Fibroblast of lung (primary cell): Measurements from ENCODE around the gene TEDC2.

ENCODE experiments used
- CTCF ChIP-seq, 2 donors: IDR thresholded peaks in 1 of 2; conservative IDR thresholded peaks in 1 of 2; 1 replicate in 1 of 2; 2 replicates in 1 of 2; pipeline ENCODE4 v1.5.1; 2011 to 2012; ENCODE audit warnings: low read length in 2 of 2, control low read depth in 1 of 2, inconsistent platforms in 1 of 2, low read depth in 1 of 2, mild to moderate bottlenecking in 1 of 2
- EZH2 ChIP-seq: IDR thresholded peaks from 2 replicates; pipeline ENCODE4 v1.5.1; 2012; ENCODE audit warnings: low read length, control low read depth, mild to moderate bottlenecking; ENCODE audit errors: missing control alignments

DNA sequence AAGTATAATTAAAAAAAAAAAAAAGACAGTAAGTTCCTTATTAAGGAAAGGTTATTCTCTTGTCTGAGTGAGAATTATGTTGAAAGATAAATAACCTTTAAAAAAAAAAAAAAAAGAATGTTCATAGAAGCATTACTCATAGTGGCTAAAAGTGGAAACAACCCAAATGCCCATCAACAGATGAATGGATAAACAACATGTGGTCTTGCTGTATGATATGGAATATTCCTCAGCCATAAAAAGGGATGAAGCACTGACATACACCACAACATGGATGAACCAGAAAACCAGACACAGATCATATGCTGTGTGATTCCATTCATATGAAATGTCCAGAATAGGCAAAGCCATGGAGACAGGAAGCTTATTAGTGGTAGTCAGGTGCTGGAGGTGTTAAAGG is 39.9 kb upstream of the TEDC2 start:
- TF ChIP-seq CTCF (conservative IDR thresholded peaks at IDR 0.05 in 1 of 2, IDR thresholded peaks at IDR 0.05 in 1 of 2; ENCODE audit: low read depth in 1 of 2, low read length in 2 of 2) (no peak), EZH2 (no peak)
